GM23338 (cell line): Measurements from ENCODE around the gene SPIC. TPM values are rescaled to one million over a fixed set of nuclear protein-coding genes. Genes with fewer than 3 reads are reported as not detected.

Experiments
- ATAC-seq: fragments of 200-7000 bp; cut with Tn5 transposase; 3 replicates; pipeline ENCODE4 v1.9.1; 2020
- DNase-seq: peaks from one replicate; pipeline ENCODE4 v3.0.0-alpha.2; 2015; ENCODE audit warnings: low spot score
- H2AFZ ChIP-seq: fragments of 200-600 bp; sonication (generic); 2 replicates; pipeline ENCODE4 v1.8.0; 2016; ENCODE audit warnings: antibody characterized with exemption, mild to moderate bottlenecking, moderate library complexity
- H3F3A ChIP-seq: fragments of 200-600 bp; sonication (generic); replicated peaks from 2 replicates; pipeline ENCODE4 v1.8.0; 2017; ENCODE audit warnings: antibody characterized with exemption, mixed run types, low read depth
- H3K27ac ChIP-seq: fragments of 200-600 bp; sonication (generic); 2 replicates; pipeline ENCODE4 v1.6.1; 2016; ENCODE audit warnings: low read depth
- H3K27me3 ChIP-seq: fragments of 200-600 bp; sonication (generic); 2 replicates; pipeline ENCODE4 v1.8.0; 2016; ENCODE audit warnings: mild to moderate bottlenecking, mixed run types, moderate library complexity; ENCODE audit not compliant: insufficient read depth
- H3K36me3 ChIP-seq: fragments of 200-600 bp; sonication (generic); 2 replicates; pipeline ENCODE4 v1.8.0; 2016; ENCODE audit warnings: mild to moderate bottlenecking; ENCODE audit not compliant: insufficient read depth
- H3K4me1 ChIP-seq: fragments of 200-600 bp; sonication (generic); 2 replicates; pipeline ENCODE4 v1.8.0; 2016; ENCODE audit warnings: mild to moderate bottlenecking, moderate library complexity; ENCODE audit not compliant: insufficient read depth
- H3K4me2 ChIP-seq: fragments of 200-600 bp; sonication (generic); 2 replicates; pipeline ENCODE4 v1.7.1; 2017; ENCODE audit warnings: mixed run types
- H3K4me3 ChIP-seq: fragments of 200-600 bp; sonication (generic); 2 replicates; pipeline ENCODE4 v1.6.1; 2016; ENCODE audit warnings: mixed run types
- H3K79me2 ChIP-seq: fragments of 200-600 bp; sonication (generic); replicated peaks from 2 replicates; pipeline ENCODE4 v1.8.0; 2017; ENCODE audit warnings: mild to moderate bottlenecking; ENCODE audit not compliant: insufficient read depth
- H3K9me2 ChIP-seq: fragments of 200-600 bp; sonication (generic); 2 replicates; pipeline ENCODE4 v1.8.0; 2017; ENCODE audit not compliant: insufficient read depth
- H4K20me1 ChIP-seq: fragments of 200-600 bp; sonication (generic); replicated peaks from 2 replicates; pipeline ENCODE4 v1.8.0; 2017; ENCODE audit warnings: mild to moderate bottlenecking; ENCODE audit not compliant: insufficient read depth
- H3K27ac Mint-ChIP-seq: 2 replicates; pipeline ENCODE4 v1.8.0; 2020; ENCODE audit warnings: inconsistent platforms, mild to moderate bottlenecking, moderate library complexity, mixed read lengths
- H3K27me3 Mint-ChIP-seq: 3 replicates; pipeline ENCODE4 v1.8.0; 2022; ENCODE audit warnings: low read depth, mild to moderate bottlenecking, moderate library complexity, mixed read lengths, inconsistent platforms; ENCODE audit not compliant: insufficient read depth, poor library complexity
- H3K36me3 Mint-ChIP-seq: 3 replicates; pipeline ENCODE4 v1.8.0; 2021; ENCODE audit warnings: low read depth, mild to moderate bottlenecking, inconsistent platforms, moderate library complexity, mixed read lengths
- H3K4me1 Mint-ChIP-seq: 3 replicates; pipeline ENCODE4 v1.8.0; 2020; ENCODE audit warnings: mild to moderate bottlenecking, inconsistent platforms, mixed read lengths
- H3K4me3 Mint-ChIP-seq: 3 replicates; pipeline ENCODE4 v1.8.0; 2021; ENCODE audit warnings: moderate library complexity, mild to moderate bottlenecking, inconsistent platforms, mixed read lengths
- H3K9me3 Mint-ChIP-seq: 3 replicates; pipeline ENCODE4 v1.8.0; 2020; ENCODE audit warnings: moderate library complexity, mild to moderate bottlenecking, inconsistent platforms, mixed read lengths
- CREB1 ChIP-seq: fragments of 250-450 bp; sonication (Bioruptor Pico); IDR thresholded peaks from 2 replicates; pipeline ENCODE4 v1.5.0; 2020; ENCODE audit warnings: low read depth, mild to moderate bottlenecking, moderate library complexity
- ETS1 ChIP-seq: IDR thresholded peaks from 2 replicates; pipeline ENCODE4 v1.6.1; 2016; ENCODE audit warnings: antibody characterized with exemption
- EZH2 ChIP-seq: fragments of 200-600 bp; sonication (generic); IDR thresholded peaks from one replicate; pipeline ENCODE4 v1.8.0; 2017; ENCODE audit warnings: antibody characterized with exemption, mild to moderate bottlenecking, low read depth; ENCODE audit not compliant: unreplicated experiment
- EZH2phosphoT487 ChIP-seq: fragments of 200-600 bp; sonication (generic); IDR thresholded peaks from one replicate; pipeline ENCODE4 v1.8.1; 2018; ENCODE audit warnings: antibody characterized with exemption; ENCODE audit not compliant: unreplicated experiment
- JUNB ChIP-seq: IDR thresholded peaks from one replicate; pipeline ENCODE4 v1.6.1; 2016; ENCODE audit warnings: antibody characterized with exemption; ENCODE audit not compliant: unreplicated experiment
- NANOG ChIP-seq: IDR thresholded peaks from 2 replicates; pipeline ENCODE4 v1.6.1; 2016; ENCODE audit warnings: antibody characterized with exemption, borderline replicate concordance
- POLR2AphosphoS5 ChIP-seq: IDR thresholded peaks from 2 replicates; pipeline ENCODE4 v1.6.1; 2016; ENCODE audit warnings: antibody characterized with exemption, low read depth
- REST ChIP-seq: IDR thresholded peaks from one replicate; pipeline ENCODE4 v1.6.1; 2018; ENCODE audit warnings: antibody characterized with exemption; ENCODE audit not compliant: unreplicated experiment
- STAT1 ChIP-seq: IDR thresholded peaks from one replicate; pipeline ENCODE4 v1.6.1; 2016; ENCODE audit warnings: antibody characterized with exemption; ENCODE audit not compliant: unreplicated experiment
- ZNF114 ChIP-seq: fragments of 250-450 bp; sonication (Bioruptor Pico); IDR thresholded peaks from 2 replicates; pipeline ENCODE4 v1.5.0; 2020; ENCODE audit warnings: mild to moderate bottlenecking, moderate library complexity
- ZNF331 ChIP-seq: fragments of 250-450 bp; sonication (Bioruptor Pico); IDR thresholded peaks from 2 replicates; pipeline ENCODE4 v1.5.0; 2020; ENCODE audit warnings: low read depth, mild to moderate bottlenecking, moderate library complexity
- polyA plus RNA-seq: library from polyadenylated mRNA; unstranded; fragments of >200 nt; fragmentation: Nextera tagmentation; extraction: Ambion mirVana; gene quantifications from 2 replicates; pipeline ENCODE4 v1.2.1, GENCODE V29; 2016
- total RNA-seq: library from RNA; depleted of rRNA; stranded (reverse); fragments of >200 nt; shearing (Covaris generic); gene quantifications from 2 replicates; pipeline ENCODE4 v1.2.3, GENCODE V29; 2014
- TF ChIP-seq, protein P1 (sequence below), 2 experiments: fragments of 200-600 bp in 1 of 2; sonication (generic) in 1 of 2; conservative IDR thresholded peaks; 2 replicates each; pipeline versions ENCODE4 v1.5.1 to v1.6.1; 2016 to 2017; ENCODE audit warnings: antibody characterized with exemption in 2 of 2, low read depth in 2 of 2, mild to moderate bottlenecking in 2 of 2, moderate library complexity in 1 of 2

Gene SPIC
- total and polyA plus RNA-seq, 2 experiments from 2014 or later: not detected

- TF ChIP-seq REST: no peak
Measured at GRCh38 chr12:101498252-101498651, 23.1 kb downstream of the SPIC start (continued).

DNA sequence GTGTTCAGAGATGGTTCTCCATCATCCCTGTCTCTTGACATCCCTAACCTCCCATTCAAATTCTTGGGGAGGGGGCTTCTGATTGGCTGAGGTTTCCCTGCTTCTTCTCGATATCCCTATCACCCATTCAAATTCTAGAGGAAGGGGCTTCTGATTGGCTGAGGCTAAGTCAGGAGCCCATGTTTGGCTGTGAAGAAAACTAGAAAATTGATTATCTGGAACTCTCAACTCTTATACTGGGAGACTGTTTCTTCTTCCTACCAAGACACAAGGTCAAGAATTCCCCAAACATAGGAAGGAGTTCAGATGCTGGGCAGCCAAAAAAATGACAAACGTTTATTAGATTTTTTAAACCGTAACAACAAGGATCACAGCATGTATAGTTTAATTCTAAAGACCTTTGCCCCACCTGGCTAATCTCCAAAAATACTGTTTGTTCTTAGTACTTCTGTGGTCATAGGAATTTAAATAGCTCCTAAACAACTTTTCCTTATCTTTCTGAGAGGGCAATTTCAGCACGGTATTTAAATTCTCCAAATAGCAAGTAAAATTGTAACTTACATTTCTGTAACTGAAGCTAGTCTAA lies 26.4 kb downstream of the SPIC start:
- TF ChIP-seq ZNF114 (CRISPR knock-in tag): no peak
- no peak for TF ChIP-seq POLR2AphosphoS5
- no peak for TF ChIP-seq NANOG
- Mint-ChIP-seq H3K9me3 (peaks cover 8% of the 10 kb centered on the region), H3K27me3 (no peaks in the 10 kb centered on the region), H3K27ac (no peak overlapping the region), H3K4me1 (no peaks in the 10 kb centered on the region), H3K36me3 (no peaks in the 10 kb centered on the region), H3K4me3 (no peak overlapping the region)
- DNase-seq: no peak
- Histone ChIP-seq H3K4me3 (no peak overlapping the region), H3K36me3 (no peaks in the 10 kb centered on the region), H3K79me2 (no peaks in the 10 kb centered on the region), H2AFZ (no peak overlapping the region), H3K4me1 (no peaks in the 10 kb centered on the region), H3F3A (no peaks in the 10 kb centered on the region), H3K27ac (no peak overlapping the region), H3K9me2 (no peaks in the 10 kb centered on the region), H3K4me2 (no peak overlapping the region), H4K20me1 (no peaks in the 10 kb centered on the region), H3K27me3 (no peaks in the 10 kb centered on the region)
- ATAC-seq: no peak

GRCh38 chr12:101521136-101521535 lies 46.0 kb downstream of the SPIC start:
- no peaks in the 10 kb centered on the region for H3K36me3 ChIP-seq
- no peaks in the 10 kb centered on the region for H3K79me2 ChIP-seq
- H3F3A ChIP-seq: no peaks in the 10 kb centered on the region
- H3K4me2 ChIP-seq: no peak overlapping the region
- no peak for ATAC-seq
- H3K9me2 ChIP-seq: no peaks in the 10 kb centered on the region
- Mint-ChIP-seq H3K27ac (no peak overlapping the region), H3K9me3 (no peaks in the 10 kb centered on the region), H3K4me1 (no peaks in the 10 kb centered on the region), H3K36me3 (no peaks in the 10 kb centered on the region), H3K4me3 (no peak overlapping the region), H3K27me3 (peaks cover 7% of the 10 kb centered on the region)
- H3K4me1 ChIP-seq: no peaks in the 10 kb centered on the region
- DNase-seq: no peak
- no peak overlapping the region for H3K4me3 ChIP-seq
- H3K27ac ChIP-seq: no peak overlapping the region
- 0 out of 2 replicates have a peak overlapping the region, but pooled peaks have one; percentile 34 for H2AFZ ChIP-seq
- no peaks in the 10 kb centered on the region for H3K27me3 ChIP-seq
- H4K20me1 ChIP-seq: no peaks in the 10 kb centered on the region
- TF ChIP-seq STAT1: no peak
- TF ChIP-seq, protein P1, sequence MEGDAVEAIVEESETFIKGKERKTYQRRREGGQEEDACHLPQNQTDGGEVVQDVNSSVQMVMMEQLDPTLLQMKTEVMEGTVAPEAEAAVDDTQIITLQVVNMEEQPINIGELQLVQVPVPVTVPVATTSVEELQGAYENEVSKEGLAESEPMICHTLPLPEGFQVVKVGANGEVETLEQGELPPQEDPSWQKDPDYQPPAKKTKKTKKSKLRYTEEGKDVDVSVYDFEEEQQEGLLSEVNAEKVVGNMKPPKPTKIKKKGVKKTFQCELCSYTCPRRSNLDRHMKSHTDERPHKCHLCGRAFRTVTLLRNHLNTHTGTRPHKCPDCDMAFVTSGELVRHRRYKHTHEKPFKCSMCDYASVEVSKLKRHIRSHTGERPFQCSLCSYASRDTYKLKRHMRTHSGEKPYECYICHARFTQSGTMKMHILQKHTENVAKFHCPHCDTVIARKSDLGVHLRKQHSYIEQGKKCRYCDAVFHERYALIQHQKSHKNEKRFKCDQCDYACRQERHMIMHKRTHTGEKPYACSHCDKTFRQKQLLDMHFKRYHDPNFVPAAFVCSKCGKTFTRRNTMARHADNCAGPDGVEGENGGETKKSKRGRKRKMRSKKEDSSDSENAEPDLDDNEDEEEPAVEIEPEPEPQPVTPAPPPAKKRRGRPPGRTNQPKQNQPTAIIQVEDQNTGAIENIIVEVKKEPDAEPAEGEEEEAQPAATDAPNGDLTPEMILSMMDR (conservative IDR thresholded peaks at IDR 0.05; ENCODE audit: low read depth in 2 of 2): no peak
- no peak for TF ChIP-seq CREB1 (CRISPR knock-in tag)
- TF ChIP-seq JUNB: no peak
- no peak for TF ChIP-seq ZNF114 (CRISPR knock-in tag)
- TF ChIP-seq ETS1: no peak
- no peak for TF ChIP-seq EZH2
- TF ChIP-seq ZNF331 (CRISPR knock-in tag): no peak
- TF ChIP-seq EZH2phosphoT487: no peak
- TF ChIP-seq REST: no peak
- no peak for TF ChIP-seq NANOG
- TF ChIP-seq POLR2AphosphoS5: no peak
